HG03280 (cell line): ENCODE results near the gene TPX2.
A peak's percentile ranks its signal among the peaks of the same experiment; 100 is the strongest.
"Not testable (repeated sequence)": the region's sequence is repeated elsewhere in the genome, so short reads cannot be mapped to it uniquely, and the experiment has no call there.

ENCODE experiments used
- ATAC-seq: cut with Tn5 transposase; IDR thresholded peaks from one replicate; pipeline ENCODE4 v1.9.1; 2021; ENCODE audit warnings: mild to moderate bottlenecking, moderate library complexity; ENCODE audit not compliant: unreplicated experiment

Gene TPX2

GRCh38 chr20:31811796-31812728, 73.0 kb downstream of the TPX2 start:
- ATAC-seq, result no peak

DNA sequence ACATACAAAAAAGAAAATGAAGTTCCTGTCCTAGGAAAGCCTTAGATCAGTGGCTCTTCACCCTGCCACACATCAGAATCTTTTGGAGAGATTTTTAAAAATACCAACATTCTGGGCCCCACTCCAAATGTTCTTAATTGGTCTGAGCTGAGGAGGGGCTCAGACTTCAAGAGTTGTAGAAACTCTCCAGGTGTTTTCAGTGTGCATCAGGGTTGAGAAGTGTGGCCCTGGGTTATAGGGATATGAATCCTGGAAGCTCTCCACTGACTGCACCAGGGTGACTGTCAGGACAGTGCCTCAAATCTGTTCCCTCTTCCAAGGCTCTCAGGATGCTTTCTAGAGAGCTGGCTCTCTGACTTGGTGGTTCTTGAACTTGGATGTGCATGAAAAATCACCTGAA, 74.5 kb downstream of the TPX2 start:
- no peak for ATAC-seq

DNA sequence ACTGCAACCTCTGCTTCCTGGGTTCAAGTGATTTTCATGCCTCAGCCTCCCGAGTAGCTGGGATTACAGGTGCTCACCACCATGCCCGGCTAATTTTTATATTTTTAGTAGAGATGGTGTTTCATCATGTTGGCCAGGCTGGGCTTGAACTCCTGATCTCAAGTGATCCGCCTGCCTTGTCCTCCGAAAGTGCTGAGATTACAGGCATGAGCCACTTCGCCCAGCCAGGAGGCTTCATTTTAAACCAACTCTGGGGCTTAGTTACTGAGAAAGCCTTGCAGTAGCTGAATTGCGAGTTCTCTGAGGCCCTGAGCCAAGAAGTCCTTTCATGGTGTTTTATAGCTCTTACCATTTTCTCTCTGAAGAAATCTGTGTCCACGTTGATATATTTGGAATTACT, 75.1 kb downstream of the TPX2 start:
- not testable (repeated sequence) for ATAC-seq

DNA sequence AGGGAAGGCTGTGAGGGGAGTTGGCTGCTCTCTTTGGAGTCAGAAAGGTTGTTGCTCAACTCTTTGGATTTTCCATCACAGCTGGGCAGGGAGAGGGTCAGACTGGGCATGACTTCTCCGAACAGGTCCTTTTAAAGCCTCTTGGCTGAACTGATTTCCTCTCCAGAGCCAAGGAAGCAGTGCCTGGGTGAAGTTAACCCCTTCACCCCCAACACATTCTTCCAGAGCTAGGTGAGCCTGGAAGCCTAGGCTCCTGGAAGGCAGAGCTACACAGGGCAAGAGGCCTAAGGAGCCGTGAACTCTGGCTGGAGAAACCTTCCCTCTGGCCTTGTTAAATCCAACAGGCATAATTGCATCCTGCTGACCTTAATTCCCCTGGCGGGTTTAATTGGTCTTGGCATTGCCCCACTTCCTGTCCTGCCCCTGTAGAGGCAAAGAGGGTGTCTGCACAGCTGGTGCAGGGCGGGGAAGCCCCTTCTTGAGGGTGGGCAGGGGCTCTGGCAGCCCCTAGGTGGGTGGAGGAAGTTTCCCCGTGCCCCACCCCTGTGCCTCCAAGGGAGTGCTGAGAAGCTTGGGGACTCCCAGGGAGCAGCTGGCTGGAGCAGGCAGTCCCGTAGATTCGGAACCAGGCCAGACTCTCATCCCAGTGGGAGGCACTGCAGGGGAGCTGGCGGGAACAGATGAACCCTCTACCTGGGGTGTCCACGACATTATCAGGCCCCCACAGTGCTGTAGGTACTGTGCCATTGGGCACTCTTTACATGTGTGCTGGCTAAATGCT, 76.5 kb downstream of the TPX2 start:
- ATAC-seq, result no peak

DNA sequence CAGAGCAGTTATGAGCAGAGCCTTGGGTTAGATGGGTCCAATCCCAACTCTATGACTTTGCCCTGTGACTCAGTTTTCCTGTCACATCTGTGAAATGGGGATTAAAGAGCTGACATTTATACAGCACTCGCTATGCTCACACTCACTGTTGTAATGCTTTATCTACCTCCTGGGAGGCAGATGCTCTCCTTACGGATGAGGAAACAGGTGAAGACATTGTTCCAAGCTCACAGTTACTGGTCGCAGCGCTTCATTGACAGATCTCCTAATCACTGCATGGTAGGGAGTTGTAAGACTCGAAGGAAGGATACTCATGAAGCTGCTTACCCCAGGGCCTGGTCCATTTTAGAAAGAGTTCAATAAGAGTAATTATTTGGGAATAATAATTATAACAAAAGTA, 77.1 kb downstream of the TPX2 start:
- ATAC-seq, result no peak

DNA sequence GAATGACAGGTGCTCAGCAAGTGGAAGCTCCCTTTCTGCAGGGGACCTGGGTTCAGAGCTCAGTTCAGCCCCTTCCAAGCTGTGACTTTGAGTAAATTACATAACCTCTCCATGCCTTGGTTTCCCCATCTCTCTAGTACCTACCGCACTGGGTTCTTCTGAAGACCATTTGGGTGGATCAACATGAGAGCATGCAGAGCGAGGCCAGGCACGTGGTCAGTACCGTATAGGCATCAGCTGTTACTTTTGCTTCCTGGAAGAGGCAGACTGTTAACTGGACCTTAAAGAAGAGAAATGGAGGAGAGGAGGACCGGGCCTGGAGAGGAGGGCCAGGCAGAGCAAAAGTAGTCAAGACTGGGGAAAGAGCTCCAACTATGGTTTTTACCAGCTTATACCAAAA, 78.4 kb downstream of the TPX2 start:
- ATAC-seq, result no peak

- no peak for ATAC-seq
These were observed 79.4 kb downstream of the TPX2 start for GRCh38 chr20:31818376-31818908.

GRCh38 chr20:31819083-31819784, 80.1 kb downstream of the TPX2 start, which contains the start of gene MYLK2:
MYLK2 (plus strand) TSS chr20:31819356; CDS start chr20:31819581, 225 bp downstream.
- ATAC-seq, result no peak

- no peak for ATAC-seq
These were observed 81.1 kb downstream of the TPX2 start for GRCh38 chr20:31820228-31820627.

- ATAC-seq, result no peak
These were observed 82.3 kb downstream of the TPX2 start for GRCh38 chr20:31821427-31821826.

- peak; percentile 60 for ATAC-seq
These were observed 83.6 kb downstream of the TPX2 start for GRCh38 chr20:31822421-31823330.

- ATAC-seq, result no peak
These were observed 84.5 kb downstream of the TPX2 start for GRCh38 chr20:31823360-31824124.

DNA sequence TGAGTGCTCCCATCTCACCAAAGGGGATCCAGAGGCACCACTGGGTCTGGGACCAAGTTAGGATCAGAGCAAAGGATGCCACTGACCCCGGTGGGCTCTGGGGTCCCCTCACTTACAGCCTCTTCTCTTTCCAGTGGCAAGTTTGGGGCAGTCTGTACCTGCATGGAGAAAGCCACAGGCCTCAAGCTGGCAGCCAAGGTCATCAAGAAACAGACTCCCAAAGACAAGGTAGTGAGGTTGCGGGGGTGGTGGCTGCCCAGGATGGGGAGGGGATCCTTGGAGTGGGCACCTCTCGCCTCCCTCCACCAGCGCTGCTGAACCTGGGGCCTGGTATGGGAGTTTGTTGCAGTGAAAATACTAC, 85.0 kb downstream of the TPX2 start:
- ATAC-seq, result no peak

GRCh38 chr20:31824554-31825313, 85.6 kb downstream of the TPX2 start:
- no peak for ATAC-seq

DNA sequence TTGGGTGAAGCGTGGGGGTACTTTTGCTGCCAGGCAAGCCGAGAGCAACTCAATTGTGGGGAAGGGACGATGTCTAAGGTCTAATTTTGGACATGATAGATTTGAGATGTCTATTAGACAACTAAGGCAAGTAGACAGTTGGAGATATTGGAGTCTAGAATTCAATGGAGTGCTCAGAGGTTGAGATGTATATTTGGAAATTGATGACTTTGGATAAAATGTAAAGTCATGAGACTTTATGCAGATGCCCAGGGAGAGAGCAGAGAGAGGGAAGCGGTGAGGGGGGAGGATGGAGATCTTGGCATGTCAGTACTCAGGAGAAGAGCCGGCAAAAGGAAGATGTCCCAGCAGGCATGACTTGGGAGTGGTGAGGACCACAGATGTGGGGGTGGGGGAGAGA, 87.0 kb downstream of the TPX2 start:
- no peak for ATAC-seq

DNA sequence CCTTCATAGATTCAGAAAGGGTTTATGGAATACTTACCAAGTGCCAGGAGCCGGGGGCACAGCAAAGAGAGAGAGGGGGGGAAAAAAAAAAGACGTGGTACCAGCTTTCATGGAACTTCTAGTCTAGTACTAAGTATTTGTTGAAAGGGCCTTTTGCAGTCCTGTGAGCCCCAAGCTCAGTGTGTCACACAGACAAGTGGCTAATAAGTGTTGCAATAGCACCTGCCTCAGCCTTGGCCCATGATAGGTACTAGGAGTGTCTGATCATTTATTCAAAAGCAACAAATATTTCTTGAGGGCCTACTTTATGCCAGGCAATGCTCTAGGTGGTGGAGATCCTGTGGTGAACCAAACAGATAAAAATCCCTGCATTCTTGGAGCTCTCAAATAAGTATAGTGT, 88.0 kb downstream of the TPX2 start:
- ATAC-seq, result no peak

- not testable (repeated sequence) for ATAC-seq
These were observed 88.9 kb downstream of the TPX2 start for GRCh38 chr20:31828016-31828415.

- ATAC-seq, result no peak
These were observed 90.6 kb downstream of the TPX2 start for GRCh38 chr20:31829731-31830130.
